Endothelial cell of umbilical vein (primary cell): Measurements from ENCODE around the gene SCAMP2.

ENCODE experiments used
- EZH2 ChIP-seq: IDR thresholded peaks from 2 replicates; pipeline ENCODE4 v1.6.1; 2012; ENCODE audit warnings: borderline replicate concordance, low read depth, mild to moderate bottlenecking, moderate library complexity, low read length, inconsistent platforms; ENCODE audit not compliant: severe bottlenecking
- FOS ChIP-seq: IDR thresholded peaks from 2 replicates; pipeline ENCODE4 v1.6.1; 2011; ENCODE audit warnings: mild to moderate bottlenecking, low read length, moderate library complexity, borderline replicate concordance; ENCODE audit not compliant: insufficient read depth
- JUN ChIP-seq: IDR thresholded peaks from 2 replicates; pipeline ENCODE4 v1.6.1; 2011; ENCODE audit warnings: borderline replicate concordance, low read depth; ENCODE audit not compliant: insufficient read length, insufficient read depth
- MYC ChIP-seq: IDR thresholded peaks from one replicate; pipeline ENCODE4 v1.6.1; 2011; ENCODE audit warnings: mild to moderate bottlenecking, low read depth, low read length
- POLR2A ChIP-seq: IDR thresholded peaks from 2 replicates; pipeline ENCODE4 v1.6.1; 2012; ENCODE audit warnings: low read depth, mild to moderate bottlenecking, control low read depth, low read length
- POLR2AphosphoS5 ChIP-seq: IDR thresholded peaks from 2 replicates; pipeline ENCODE4 v1.6.1; 2012; ENCODE audit warnings: low read depth, mild to moderate bottlenecking, control low read depth, low read length, moderate library complexity; ENCODE audit not compliant: insufficient read depth
- TF ChIP-seq, protein P1 (sequence below), 2 donors: IDR thresholded peaks; 1 replicate in 1 of 2; 2 replicates in 1 of 2; pipeline ENCODE4 v1.5.1; 2011; ENCODE audit warnings: low read length in 2 of 2, mild to moderate bottlenecking in 2 of 2, moderate library complexity in 2 of 2, control low read depth in 1 of 2, inconsistent platforms in 1 of 2, low read depth in 1 of 2; ENCODE audit not compliant: insufficient read depth in 1 of 2; ENCODE audit errors: extremely low read depth in 1 of 2
- TF ChIP-seq, protein P2 (sequence below): IDR thresholded peaks from 2 replicates; pipeline ENCODE4 v1.6.1; 2011; ENCODE audit not compliant: insufficient read depth, insufficient read length

DNA sequence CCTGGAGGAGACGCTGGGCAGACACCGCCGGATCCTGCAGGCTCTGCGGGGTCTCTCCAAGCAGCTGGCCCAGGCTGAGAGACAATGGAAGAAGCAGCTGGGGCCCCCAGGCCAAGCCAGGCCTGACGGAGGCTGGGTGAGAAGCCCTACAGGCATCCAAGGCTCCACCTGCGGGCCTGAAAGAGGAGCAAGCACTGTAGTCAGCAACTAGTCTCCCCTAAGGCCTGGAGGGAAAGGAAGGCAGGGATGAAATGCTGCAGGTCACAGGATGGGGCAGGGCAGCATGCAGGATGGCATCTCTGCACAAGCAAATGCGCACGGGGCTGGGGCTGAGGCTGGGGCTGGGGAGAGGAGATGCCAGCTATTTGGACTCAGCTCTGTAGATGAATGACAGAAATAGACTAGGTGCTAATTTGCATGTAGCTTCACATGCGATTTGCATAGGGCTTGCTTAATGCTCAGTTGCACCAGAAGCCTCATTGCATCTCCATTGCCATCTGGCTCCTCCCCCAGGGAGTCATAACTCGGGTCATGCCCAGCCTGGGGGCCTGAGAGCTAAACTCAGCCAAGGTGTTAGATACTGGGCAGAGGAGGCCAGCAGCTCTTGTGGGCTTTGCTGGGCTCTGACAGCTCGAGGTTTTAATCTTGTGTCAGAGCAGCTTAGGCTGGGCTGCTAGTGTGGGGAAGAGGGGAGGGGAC is 51.9 kb downstream of the SCAMP2 start:
- no peak for TF ChIP-seq MYC
- TF ChIP-seq POLR2A = no peak
- TF ChIP-seq, protein P1, sequence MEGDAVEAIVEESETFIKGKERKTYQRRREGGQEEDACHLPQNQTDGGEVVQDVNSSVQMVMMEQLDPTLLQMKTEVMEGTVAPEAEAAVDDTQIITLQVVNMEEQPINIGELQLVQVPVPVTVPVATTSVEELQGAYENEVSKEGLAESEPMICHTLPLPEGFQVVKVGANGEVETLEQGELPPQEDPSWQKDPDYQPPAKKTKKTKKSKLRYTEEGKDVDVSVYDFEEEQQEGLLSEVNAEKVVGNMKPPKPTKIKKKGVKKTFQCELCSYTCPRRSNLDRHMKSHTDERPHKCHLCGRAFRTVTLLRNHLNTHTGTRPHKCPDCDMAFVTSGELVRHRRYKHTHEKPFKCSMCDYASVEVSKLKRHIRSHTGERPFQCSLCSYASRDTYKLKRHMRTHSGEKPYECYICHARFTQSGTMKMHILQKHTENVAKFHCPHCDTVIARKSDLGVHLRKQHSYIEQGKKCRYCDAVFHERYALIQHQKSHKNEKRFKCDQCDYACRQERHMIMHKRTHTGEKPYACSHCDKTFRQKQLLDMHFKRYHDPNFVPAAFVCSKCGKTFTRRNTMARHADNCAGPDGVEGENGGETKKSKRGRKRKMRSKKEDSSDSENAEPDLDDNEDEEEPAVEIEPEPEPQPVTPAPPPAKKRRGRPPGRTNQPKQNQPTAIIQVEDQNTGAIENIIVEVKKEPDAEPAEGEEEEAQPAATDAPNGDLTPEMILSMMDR (IDR thresholded peaks at IDR 0.05; ENCODE audit: extremely low read depth in 1 of 2, insufficient read depth in 1 of 2, low read depth in 1 of 2, low read length in 2 of 2) = no peak
- TF ChIP-seq FOS = no peak
- TF ChIP-seq EZH2 = no peak
- no peak for TF ChIP-seq JUN
- no peak for TF ChIP-seq POLR2AphosphoS5
- TF ChIP-seq, protein P2, sequence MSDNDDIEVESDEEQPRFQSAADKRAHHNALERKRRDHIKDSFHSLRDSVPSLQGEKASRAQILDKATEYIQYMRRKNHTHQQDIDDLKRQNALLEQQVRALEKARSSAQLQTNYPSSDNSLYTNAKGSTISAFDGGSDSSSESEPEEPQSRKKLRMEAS = no peak
